Activated CD8-positive, alpha-beta T cell treated with anti-CD3 and anti-CD28 coated beads for 36 hours (primary cell): ENCODE results near the gene CDC42EP3. TPM values are rescaled to one million over a fixed set of nuclear protein-coding genes. Genes with fewer than 3 reads are reported as not detected.

Source experiments
- ATAC-seq: fragments of 200-7000 bp; cut with Tn5 transposase; one replicate; pipeline ENCODE4 v1.10.0; 2021; ENCODE audit warnings: mild to moderate bottlenecking, moderate library complexity
- CTCF ChIA-PET: fragments of 350-600 bp; sonication (Branson Sonifier 250); formaldehyde crosslinking; loops from one replicate; lab custom pipeline; 2021; ENCODE audit warnings: antibody characterized with exemption; lab: Charles Lee
- POLR2A ChIA-PET: fragments of 350-600 bp; sonication (Branson Sonifier 250); formaldehyde crosslinking; loops from one replicate; lab custom pipeline; 2021; ENCODE audit warnings: antibody characterized with exemption; lab: Charles Lee
- DNase-seq: peaks from one replicate; pipeline ENCODE4 v3.0.0-alpha.2; 2020
- H3K27ac Mint-ChIP-seq: one replicate; pipeline ENCODE4 v1.8.0; 2021; ENCODE audit warnings: mild to moderate bottlenecking, mixed read lengths
- H3K27me3 Mint-ChIP-seq: one replicate; pipeline ENCODE4 v1.8.0; 2021; ENCODE audit warnings: mixed read lengths
- H3K36me3 Mint-ChIP-seq: one replicate; pipeline ENCODE4 v1.8.0; 2021; ENCODE audit warnings: low read depth, mixed read lengths
- H3K4me1 Mint-ChIP-seq: one replicate; pipeline ENCODE4 v1.8.0; 2021; ENCODE audit warnings: low read depth, mixed read lengths
- H3K4me3 Mint-ChIP-seq: one replicate; pipeline ENCODE4 v1.8.0; 2021; ENCODE audit warnings: mild to moderate bottlenecking, moderate library complexity, mixed read lengths
- H3K9me3 Mint-ChIP-seq: one replicate; pipeline ENCODE4 v1.8.0; 2021; ENCODE audit warnings: mixed read lengths
- CTCF ChIP-seq: fragments of 200-600 bp; IDR thresholded peaks from one replicate; pipeline ENCODE4 v1.8.0; 2022; ENCODE audit warnings: antibody characterized with exemption, mild to moderate bottlenecking
- intact Hi-C: fragments of 100-400 bp; cut with micrococcal nuclease; formaldehyde crosslinking; loops from one replicate; pipeline ENCODE4 v1.10.0; 2022
- total RNA-seq, 2 experiments: library from RNA; stranded (reverse); gene quantifications; one replicate each; pipeline ENCODE4 v1.2.3, GENCODE V29; 2021

CDC42EP3 gene
- total RNA-seq, 2 experiments from 2014 or later, result 18.8 to 22.6 TPM

GRCh38 chr2:37679072-37679695 lies 7.7 kb upstream of the CDC42EP3 start:
- DNase-seq (no peak), ATAC-seq (no peak)
- Mint-ChIP-seq H3K27me3 (no peaks in the 10 kb centered on the region), H3K27ac (no peak overlapping the region), H3K36me3 (peaks cover 8% of the 10 kb centered on the region), H3K9me3 (peaks cover 8% of the 10 kb centered on the region), H3K4me3 (no peak overlapping the region), H3K4me1 (peaks cover 29% of the 10 kb centered on the region)
- TF ChIP-seq CTCF, result no peak
- CTCF ChIA-PET, result interaction anchor here (1.2 kb wide), 1 partner anchor 283 kb away, joined by 3 read pairs; no protein-coding TSS in a partner anchor
- intact Hi-C loops, result no loop called here
- POLR2A ChIA-PET, result no interaction called here

- Mint-ChIP-seq H3K9me3 (no peaks in the 10 kb centered on the region), H3K36me3 (no peaks in the 10 kb centered on the region), H3K27ac (no peak overlapping the region), H3K4me3 (no peak overlapping the region), H3K27me3 (no peaks in the 10 kb centered on the region), H3K4me1 (peaks cover 12% of the 10 kb centered on the region)
- POLR2A ChIA-PET, result interaction anchor here (0.5 to 0.6 kb wide), 2 partner anchors 208 to 223 kb away, joined by 3 read pairs; no protein-coding TSS in a partner anchor
- no peak for TF ChIP-seq CTCF
- ATAC-seq, result no peak
- CTCF ChIA-PET, result interaction anchor here (1.8 kb wide), 1 partner anchor 8 kb away, joined by 6 read pairs; no protein-coding TSS in a partner anchor
- intact Hi-C loops, result no loop called here
- DNase-seq, result no peak
Measured at GRCh38 chr2:37676274-37676673, 4.8 kb upstream of the CDC42EP3 start.

GRCh38 chr2:37674946-37675345 lies 3.5 kb upstream of the CDC42EP3 start:
- ChIA-PET POLR2A (no interaction called here), CTCF (interaction anchor here (1.0 to 1.8 kb wide), 2 partner anchors 10 to 201 kb away, joined by 3 to 6 read pairs; no protein-coding TSS in a partner anchor)
- H3K27me3 Mint-ChIP-seq, result no peaks in the 10 kb centered on the region
- H3K9me3 Mint-ChIP-seq, result no peaks in the 10 kb centered on the region
- no peak for TF ChIP-seq CTCF
- intact Hi-C loops, result no loop called here
- H3K27ac Mint-ChIP-seq, result no peak overlapping the region
- ATAC-seq, result no peak
- H3K4me1 Mint-ChIP-seq, result peaks cover 14% of the 10 kb centered on the region
- H3K36me3 Mint-ChIP-seq, result peaks cover 6% of the 10 kb centered on the region
- no peak overlapping the region for H3K4me3 Mint-ChIP-seq
- DNase-seq, result no peak

- POLR2A ChIA-PET, result interaction anchor here (0.8 to 1.9 kb wide), 5 partner anchors 9 to 134 kb away, joined by 3 to 10 read pairs (median 4); no protein-coding TSS in a partner anchor
- Mint-ChIP-seq H3K4me1 (peaks cover 34% of the 10 kb centered on the region), H3K4me3 (peak overlapping the region; percentile 84), H3K36me3 (peaks cover 12% of the 10 kb centered on the region), H3K27ac (peak overlapping the region; percentile 88), H3K9me3 (no peaks in the 10 kb centered on the region), H3K27me3 (no peaks in the 10 kb centered on the region)
- CTCF ChIA-PET, result interaction anchor here (1.1 to 1.9 kb wide), 3 partner anchors 12 to 259 kb away, joined by 3 to 7 read pairs (median 4); no protein-coding TSS in a partner anchor
- DNase-seq, result no peak
- no peak for ATAC-seq
- intact Hi-C loops, result no loop called here
- no peak for TF ChIP-seq CTCF
Measured at GRCh38 chr2:37672870-37673184, 1.4 kb upstream of the CDC42EP3 start.
